SK-N-SH treated with all-trans-retinoic acid at 6 μM for 48 hours (cell line): Measurements from ENCODE around the gene IQSEC1.

Experiments
- ATAC-seq: fragments of 200-7000 bp; cut with Tn5 transposase; 3 replicates; pipeline ENCODE4 v1.9.1; 2020; ENCODE audit warnings: mild to moderate bottlenecking, moderate library complexity
- ARNTL ChIP-seq: fragments of 450-650 bp; formaldehyde crosslinking; IDR thresholded peaks from 2 replicates; pipeline ENCODE4 v1.5.0; 2020; ENCODE audit warnings: low read depth, mild to moderate bottlenecking, moderate library complexity, borderline replicate concordance
- CSDC2 ChIP-seq: fragments of 250-450 bp; sonication (Bioruptor Pico); IDR thresholded peaks from 2 replicates; pipeline ENCODE4 v1.5.0; 2020; ENCODE audit warnings: mild to moderate bottlenecking, moderate library complexity
- ESRRG ChIP-seq: fragments of 250-450 bp; sonication (Bioruptor Pico); IDR thresholded peaks from 2 replicates; pipeline ENCODE4 v1.6.1; 2021; ENCODE audit warnings: mild to moderate bottlenecking
- GLIS3 ChIP-seq: fragments of 250-450 bp; sonication (Bioruptor Pico); IDR thresholded peaks from 2 replicates; pipeline ENCODE4 v1.5.0; 2020; ENCODE audit warnings: mild to moderate bottlenecking, moderate library complexity
- ISL1 ChIP-seq: fragments of 250-450 bp; sonication (Bioruptor Pico); IDR thresholded peaks from 2 replicates; pipeline ENCODE4 v2.1.2; 2022; ENCODE audit warnings: mild to moderate bottlenecking, moderate library complexity
- OSR1 ChIP-seq: fragments of 250-450 bp; sonication (Bioruptor Pico); IDR thresholded peaks from 2 replicates; pipeline ENCODE4 v1.8.0; 2022; ENCODE audit warnings: moderate library complexity, mild to moderate bottlenecking, inconsistent platforms
- PATZ1 ChIP-seq: fragments of 250-450 bp; sonication (Bioruptor Pico); IDR thresholded peaks from 2 replicates; pipeline ENCODE4 v1.8.0; 2020; ENCODE audit warnings: mild to moderate bottlenecking, moderate library complexity, borderline replicate concordance
- PPARA ChIP-seq: fragments of 250-450 bp; sonication (Bioruptor Pico); IDR thresholded peaks from 2 replicates; pipeline ENCODE4 v1.5.0; 2020; ENCODE audit warnings: mild to moderate bottlenecking, borderline replicate concordance
- RARB ChIP-seq: fragments of 250-450 bp; sonication (Bioruptor Pico); IDR thresholded peaks from 2 replicates; pipeline ENCODE4 v1.8.0; 2021; ENCODE audit warnings: mild to moderate bottlenecking, moderate library complexity
- TCF4 ChIP-seq: fragments of 250-450 bp; sonication (Bioruptor Pico); IDR thresholded peaks from 2 replicates; pipeline ENCODE4 v1.8.0; 2021; ENCODE audit warnings: mild to moderate bottlenecking, moderate library complexity, borderline replicate concordance
- TSHZ2 ChIP-seq: fragments of 250-450 bp; sonication (Bioruptor Pico); IDR thresholded peaks from 2 replicates; pipeline ENCODE4 v1.5.0; 2020; ENCODE audit warnings: mild to moderate bottlenecking, moderate library complexity
- ZC3H10 ChIP-seq: fragments of 250-450 bp; sonication (Bioruptor Pico); IDR thresholded peaks from 2 replicates; pipeline ENCODE4 v1.5.1; 2021; ENCODE audit warnings: mild to moderate bottlenecking, moderate library complexity
- ZFP3 ChIP-seq: fragments of 250-450 bp; sonication (Bioruptor Pico); IDR thresholded peaks from 2 replicates; pipeline ENCODE4 v1.5.0; 2020; ENCODE audit warnings: mild to moderate bottlenecking, moderate library complexity
- ZFP30 ChIP-seq: fragments of 450-650 bp; formaldehyde crosslinking; IDR thresholded peaks from 2 replicates; pipeline ENCODE4 v1.5.0; 2022; ENCODE audit warnings: mild to moderate bottlenecking, moderate library complexity
- ZNF565 ChIP-seq: fragments of 450-650 bp; formaldehyde crosslinking; conservative IDR thresholded peaks from 2 replicates; pipeline ENCODE4 v1.5.0; 2020; ENCODE audit warnings: low read depth, mild to moderate bottlenecking, moderate library complexity
- ZNF70 ChIP-seq: fragments of 450-650 bp; formaldehyde crosslinking; IDR thresholded peaks from 2 replicates; pipeline ENCODE4 v1.5.0; 2020; ENCODE audit warnings: mild to moderate bottlenecking, moderate library complexity
- ZNF8 ChIP-seq: fragments of 450-650 bp; formaldehyde crosslinking; IDR thresholded peaks from 2 replicates; pipeline ENCODE4 v1.5.0; 2020; ENCODE audit warnings: mild to moderate bottlenecking, moderate library complexity
- TF ChIP-seq, protein P1 (sequence below): fragments of 250-450 bp; sonication (Bioruptor Pico); IDR thresholded peaks from 2 replicates; pipeline ENCODE4 v1.8.0; 2021; ENCODE audit warnings: low read depth, mild to moderate bottlenecking, moderate library complexity, borderline replicate concordance
- TF ChIP-seq, protein P2 (sequence below): fragments of 250-450 bp; sonication (Bioruptor Pico); IDR thresholded peaks from 2 replicates; pipeline ENCODE4 v1.5.1; 2020; ENCODE audit warnings: low read depth, mild to moderate bottlenecking, moderate library complexity

Gene IQSEC1

DNA sequence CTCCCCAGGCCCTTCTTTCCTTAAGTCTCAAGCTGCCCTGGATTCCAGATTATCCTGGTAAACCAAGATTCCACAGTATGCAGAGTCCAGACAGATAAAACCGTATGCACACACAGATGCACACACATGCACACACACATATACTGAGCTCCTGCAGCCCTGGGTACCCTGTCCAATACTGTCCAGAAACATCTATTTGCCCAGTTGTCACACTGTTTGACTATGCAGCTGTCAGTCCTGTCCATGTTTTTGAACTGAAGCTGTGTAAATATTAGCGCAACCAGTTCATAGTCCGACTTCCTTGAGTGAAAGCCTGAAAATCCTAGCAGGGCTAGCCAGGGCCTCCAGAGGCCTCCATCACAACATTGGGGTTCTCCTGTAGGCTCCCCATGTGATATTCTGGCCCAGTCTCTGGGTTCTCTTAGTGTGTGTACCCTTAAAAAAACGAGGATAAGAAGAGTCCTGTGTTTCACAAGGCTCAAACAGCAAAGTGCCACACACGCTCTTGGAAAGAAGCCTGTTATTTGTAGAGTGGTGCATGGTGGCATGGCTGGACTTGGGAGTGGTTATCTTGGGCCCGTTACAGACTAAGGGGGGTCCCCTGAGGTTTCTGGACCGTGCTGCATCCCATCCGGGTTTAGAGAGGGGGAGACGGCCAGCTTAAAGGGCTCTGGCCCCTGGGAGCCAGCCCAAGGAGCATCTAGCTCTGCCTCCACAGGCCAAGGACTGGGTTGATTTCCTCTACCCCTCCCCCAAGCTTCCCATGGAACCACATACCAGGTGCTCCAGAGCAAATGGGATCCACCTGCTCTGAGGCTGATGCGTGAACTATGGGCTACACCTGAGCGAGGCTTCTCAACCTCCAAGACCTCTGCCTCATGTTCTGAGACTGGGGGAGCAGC is 108.3 kb downstream of the IQSEC1 start:
- no peak for ATAC-seq
- TF ChIP-seq, protein P1, sequence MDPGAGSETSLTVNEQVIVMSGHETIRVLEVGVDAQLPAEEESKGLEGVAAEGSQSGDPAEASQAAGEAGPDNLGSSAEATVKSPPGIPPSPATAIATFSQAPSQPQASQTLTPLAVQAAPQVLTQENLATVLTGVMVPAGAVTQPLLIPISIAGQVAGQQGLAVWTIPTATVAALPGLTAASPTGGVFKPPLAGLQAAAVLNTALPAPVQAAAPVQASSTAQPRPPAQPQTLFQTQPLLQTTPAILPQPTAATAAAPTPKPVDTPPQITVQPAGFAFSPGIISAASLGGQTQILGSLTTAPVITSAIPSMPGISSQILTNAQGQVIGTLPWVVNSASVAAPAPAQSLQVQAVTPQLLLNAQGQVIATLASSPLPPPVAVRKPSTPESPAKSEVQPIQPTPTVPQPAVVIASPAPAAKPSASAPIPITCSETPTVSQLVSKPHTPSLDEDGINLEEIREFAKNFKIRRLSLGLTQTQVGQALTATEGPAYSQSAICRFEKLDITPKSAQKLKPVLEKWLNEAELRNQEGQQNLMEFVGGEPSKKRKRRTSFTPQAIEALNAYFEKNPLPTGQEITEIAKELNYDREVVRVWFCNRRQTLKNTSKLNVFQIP (CRISPR knock-in tag): no peak

GRCh38 chr3:12963922-12964701 is 109.1 kb downstream of the IQSEC1 start:
- no peak for TF ChIP-seq RARB (CRISPR knock-in tag)
- TF ChIP-seq ESRRG (CRISPR knock-in tag): no peak
- no peak for TF ChIP-seq ZFP30 (CRISPR knock-in tag)
- TF ChIP-seq TSHZ2 (CRISPR knock-in tag): no peak
- TF ChIP-seq TCF4 (CRISPR knock-in tag): no peak
- ATAC-seq: no peak

GRCh38 chr3:12963231-12963896 is 109.9 kb downstream of the IQSEC1 start:
- TF ChIP-seq ZC3H10 (no peak), ARNTL (no peak), ZFP3 (no peak), OSR1 (CRISPR knock-in tag) (no peak), GLIS3 (CRISPR knock-in tag) (no peak), TCF4 (CRISPR knock-in tag) (no peak), ZNF70 (CRISPR knock-in tag) (no peak)
- TF ChIP-seq, all 23 proteins: peak for 0
- no peak for ATAC-seq

GRCh38 chr3:12962292-12962691 is 110.9 kb downstream of the IQSEC1 start:
- no peak for ATAC-seq

More at GRCh38 chr3:12962292-12962691, 110.9 kb downstream of the IQSEC1 start:
- no peak for TF ChIP-seq ZNF8 (CRISPR knock-in tag)
- TF ChIP-seq CSDC2: no peak
- no peak for TF ChIP-seq ISL1 (CRISPR knock-in tag)
- TF ChIP-seq, protein P2, sequence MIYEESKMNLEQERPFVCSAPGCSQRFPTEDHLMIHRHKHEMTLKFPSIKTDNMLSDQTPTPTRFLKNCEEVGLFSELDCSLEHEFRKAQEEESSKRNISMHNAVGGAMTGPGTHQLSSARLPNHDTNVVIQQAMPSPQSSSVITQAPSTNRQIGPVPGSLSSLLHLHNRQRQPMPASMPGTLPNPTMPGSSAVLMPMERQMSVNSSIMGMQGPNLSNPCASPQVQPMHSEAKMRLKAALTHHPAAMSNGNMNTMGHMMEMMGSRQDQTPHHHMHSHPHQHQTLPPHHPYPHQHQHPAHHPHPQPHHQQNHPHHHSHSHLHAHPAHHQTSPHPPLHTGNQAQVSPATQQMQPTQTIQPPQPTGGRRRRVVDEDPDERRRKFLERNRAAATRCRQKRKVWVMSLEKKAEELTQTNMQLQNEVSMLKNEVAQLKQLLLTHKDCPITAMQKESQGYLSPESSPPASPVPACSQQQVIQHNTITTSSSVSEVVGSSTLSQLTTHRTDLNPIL (CRISPR knock-in tag): no peak
- no peak for TF ChIP-seq PPARA (CRISPR knock-in tag)
- no peak for TF ChIP-seq PATZ1 (CRISPR knock-in tag)
- no peak for TF ChIP-seq ZFP3
- no peak for TF ChIP-seq ESRRG (CRISPR knock-in tag)
- TF ChIP-seq ZFP30 (CRISPR knock-in tag): no peak
- no peak for TF ChIP-seq ZNF565 (CRISPR knock-in tag)
- TF ChIP-seq ZC3H10: no peak
